ENCODE measurements around the gene KLHDC9. TPM values are rescaled to one million over a fixed set of nuclear protein-coding genes. Genes with fewer than 3 reads are reported as not detected.
"Not testable (repeated sequence)": the region's sequence is repeated elsewhere in the genome, so short reads cannot be mapped to it uniquely, and the experiment has no call there.

KLHDC9 gene
- total RNA-seq: not detected in 2 replicates

- no peaks in the 10 kb centered on the region for H3K9me3 Mint-ChIP-seq
- intact Hi-C loops (cut with micrococcal nuclease): loop anchor here (2.0 to 5.0 kb wide), 3 partner anchors 16 to 261 kb away; no protein-coding TSS in a partner anchor
- peaks cover 39% of the 10 kb centered on the region for H3K4me1 Mint-ChIP-seq
- peaks cover 2% of the 10 kb centered on the region for H3K27me3 Mint-ChIP-seq
- peak within 1 kb of the TSS; percentile 80 for H3K4me3 Mint-ChIP-seq
- H3K27ac Mint-ChIP-seq: peak within 1 kb of the TSS; percentile 93
- DNase-seq: peak; percentile 92
- H3K36me3 Mint-ChIP-seq (ENCODE audit: low read depth): peaks cover 36% of the 10 kb centered on the region
Measured at GRCh38 chr1:161098210-161099068, at the start of gene KLHDC9. TSS of gene KLHDC9 (plus strand) at chr1:161098361. CDS start at chr1:161098536, 175 bp downstream.

GRCh38 chr1:161048949-161049722, 49.0 kb upstream of the KLHDC9 start:
- Mint-ChIP-seq H3K4me3 (no peak overlapping the region), H3K9me3 (no peaks in the 10 kb centered on the region), H3K27ac (peak overlapping the region; percentile 77), H3K4me1 (peaks cover 35% of the 10 kb centered on the region), H3K27me3 (no peaks in the 10 kb centered on the region), H3K36me3 (ENCODE audit: low read depth) (peaks cover 57% of the 10 kb centered on the region)
- intact Hi-C loops (cut with micrococcal nuclease): loop anchor here (10.0 kb wide), 1 partner anchor 346 kb away; no protein-coding TSS in a partner anchor
- no peak for DNase-seq

- Mint-ChIP-seq H3K4me3 (no peak overlapping the region), H3K27me3 (no peaks in the 10 kb centered on the region), H3K4me1 (peaks cover 29% of the 10 kb centered on the region), H3K36me3 (ENCODE audit: low read depth) (peaks cover 68% of the 10 kb centered on the region), H3K9me3 (no peaks in the 10 kb centered on the region), H3K27ac (no peak overlapping the region)
- DNase-seq: no peak
- intact Hi-C loops (cut with micrococcal nuclease): no loop called here
Measured at GRCh38 chr1:161051219-161051618, 46.9 kb upstream of the KLHDC9 start.

GRCh38 chr1:161052899-161053298, 45.3 kb upstream of the KLHDC9 start:
- no peak for DNase-seq
- peaks cover 18% of the 10 kb centered on the region for H3K4me1 Mint-ChIP-seq
- intact Hi-C loops (cut with micrococcal nuclease): no loop called here
- no peak overlapping the region for H3K4me3 Mint-ChIP-seq
- no peak overlapping the region for H3K27ac Mint-ChIP-seq
- H3K36me3 Mint-ChIP-seq (ENCODE audit: low read depth): peaks cover 69% of the 10 kb centered on the region
- H3K27me3 Mint-ChIP-seq: no peaks in the 10 kb centered on the region
- H3K9me3 Mint-ChIP-seq: no peaks in the 10 kb centered on the region

GRCh38 chr1:161054232-161054631, 43.9 kb upstream of the KLHDC9 start:
- no peak overlapping the region for H3K4me3 Mint-ChIP-seq
- DNase-seq: no peak
- H3K27me3 Mint-ChIP-seq: no peaks in the 10 kb centered on the region
- no peaks in the 10 kb centered on the region for H3K9me3 Mint-ChIP-seq
- intact Hi-C loops (cut with micrococcal nuclease): no loop called here
- peaks cover 63% of the 10 kb centered on the region for H3K36me3 Mint-ChIP-seq (ENCODE audit: low read depth)
- H3K4me1 Mint-ChIP-seq: peaks cover 14% of the 10 kb centered on the region
- peak overlapping the region; percentile 34 for H3K27ac Mint-ChIP-seq

GRCh38 chr1:161054805-161055204, 43.4 kb upstream of the KLHDC9 start:
- Mint-ChIP-seq H3K27me3 (no peaks in the 10 kb centered on the region), H3K27ac (no peak overlapping the region), H3K4me3 (no peak overlapping the region), H3K36me3 (ENCODE audit: low read depth) (peaks cover 63% of the 10 kb centered on the region), H3K4me1 (peaks cover 20% of the 10 kb centered on the region), H3K9me3 (no peaks in the 10 kb centered on the region)
- DNase-seq: no peak
- intact Hi-C loops (cut with micrococcal nuclease): no loop called here

- intact Hi-C loops (cut with micrococcal nuclease): no loop called here
- H3K4me3 Mint-ChIP-seq: no peak overlapping the region
- H3K4me1 Mint-ChIP-seq: peaks cover 32% of the 10 kb centered on the region
- H3K27me3 Mint-ChIP-seq: no peaks in the 10 kb centered on the region
- H3K27ac Mint-ChIP-seq: peak overlapping the region; percentile 72
- H3K9me3 Mint-ChIP-seq: no peaks in the 10 kb centered on the region
- peaks cover 51% of the 10 kb centered on the region for H3K36me3 Mint-ChIP-seq (ENCODE audit: low read depth)
- no peak for DNase-seq
Measured at GRCh38 chr1:161059293-161059692, 38.9 kb upstream of the KLHDC9 start.

GRCh38 chr1:161061419-161061818, 36.7 kb upstream of the KLHDC9 start:
- H3K4me3 Mint-ChIP-seq: no peak overlapping the region
- H3K9me3 Mint-ChIP-seq: no peaks in the 10 kb centered on the region
- no peaks in the 10 kb centered on the region for H3K27me3 Mint-ChIP-seq
- H3K27ac Mint-ChIP-seq: no peak overlapping the region
- intact Hi-C loops (cut with micrococcal nuclease): no loop called here
- H3K4me1 Mint-ChIP-seq: peaks cover 38% of the 10 kb centered on the region
- DNase-seq: no peak
- H3K36me3 Mint-ChIP-seq (ENCODE audit: low read depth): peaks cover 46% of the 10 kb centered on the region

GRCh38 chr1:161063936-161064335, 34.2 kb upstream of the KLHDC9 start:
- H3K4me1 Mint-ChIP-seq: peaks cover 58% of the 10 kb centered on the region
- DNase-seq; intact Hi-C loops (cut with micrococcal nuclease); H3K9me3 Mint-ChIP-seq; H3K27me3 Mint-ChIP-seq: not testable (repeated sequence)
- peak overlapping the region; percentile 46 for H3K27ac Mint-ChIP-seq
- H3K36me3 Mint-ChIP-seq (ENCODE audit: low read depth): peaks cover 47% of the 10 kb centered on the region
- H3K4me3 Mint-ChIP-seq: peak overlapping the region; percentile 65

GRCh38 chr1:161065681-161066080, 32.5 kb upstream of the KLHDC9 start:
- Mint-ChIP-seq H3K36me3 (ENCODE audit: low read depth) (peaks cover 38% of the 10 kb centered on the region), H3K4me3 (peak overlapping the region; percentile 64), H3K4me1 (peaks cover 58% of the 10 kb centered on the region)
- H3K27me3 Mint-ChIP-seq, DNase-seq, H3K9me3 Mint-ChIP-seq, H3K27ac Mint-ChIP-seq: not testable (repeated sequence)
- intact Hi-C loops (cut with micrococcal nuclease): loop anchor here (5.0 kb wide), 1 partner anchor 67 kb away; the partner anchor contains the start of gene DEDD

GRCh38 chr1:161066694-161067093, 31.5 kb upstream of the KLHDC9 start:
- H3K36me3 Mint-ChIP-seq (ENCODE audit: low read depth): peaks cover 38% of the 10 kb centered on the region
- no peaks in the 10 kb centered on the region for H3K27me3 Mint-ChIP-seq
- DNase-seq: peak; percentile 65
- peaks cover 59% of the 10 kb centered on the region for H3K4me1 Mint-ChIP-seq
- peak overlapping the region; percentile 92 for H3K27ac Mint-ChIP-seq
- H3K9me3 Mint-ChIP-seq: no peaks in the 10 kb centered on the region
- H3K4me3 Mint-ChIP-seq: peak overlapping the region; percentile 99
- intact Hi-C loops (cut with micrococcal nuclease): loop anchor here (5.0 kb wide), 1 partner anchor 66 kb away; the partner anchor contains the start of gene DEDD

GRCh38 chr1:161068306-161069234, 29.6 kb upstream of the KLHDC9 start:
- Mint-ChIP-seq H3K27ac (peak overlapping the region; percentile 97), H3K27me3 (no peaks in the 10 kb centered on the region), H3K36me3 (ENCODE audit: low read depth) (peaks cover 29% of the 10 kb centered on the region), H3K9me3 (no peaks in the 10 kb centered on the region), H3K4me1 (peaks cover 59% of the 10 kb centered on the region), H3K4me3 (peak overlapping the region; percentile 99)
- intact Hi-C loops (cut with micrococcal nuclease): loop anchor here (1.0 to 5.0 kb wide), 5 partner anchors 22 to 85 kb away; partner anchors contain the start of genes DEDD and UFC1
- peak; percentile 96 for DNase-seq

- H3K4me3 Mint-ChIP-seq: peak overlapping the region; percentile 99
- H3K9me3 Mint-ChIP-seq: no peaks in the 10 kb centered on the region
- DNase-seq: peak; percentile 79
- peaks cover 54% of the 10 kb centered on the region for H3K4me1 Mint-ChIP-seq
- H3K36me3 Mint-ChIP-seq (ENCODE audit: low read depth): peaks cover 26% of the 10 kb centered on the region
- no peaks in the 10 kb centered on the region for H3K27me3 Mint-ChIP-seq
- intact Hi-C loops (cut with micrococcal nuclease): loop anchor here (5.0 kb wide), 1 partner anchor 63 kb away; the partner anchor contains the start of gene DEDD
- H3K27ac Mint-ChIP-seq: peak overlapping the region; percentile 97
Measured at GRCh38 chr1:161069241-161069640, 28.9 kb upstream of the KLHDC9 start.

Data from activated CD4-positive, alpha-beta T cell treated with anti-CD3 and anti-CD28 coated beads, Interleukin-2, amount 10 ng/mL, durations not matched to agents 24 days and 14 days (primary cell).